Jurkat, Clone E6-1 (cell line): ENCODE results near the gene SPNS3.
A peak's percentile ranks its signal among the peaks of the same experiment; 100 is the strongest.

Source experiments
- DNase-seq: peaks from one replicate; pipeline ENCODE4 v3.0.0-alpha.2; 2011; ENCODE audit warnings: low read depth, low spot score
- H3K4me3 ChIP-seq: 2 replicates; pipeline ENCODE4 v1.5.1; 2011; ENCODE audit warnings: mild to moderate bottlenecking, low read length, control low read depth, moderate library complexity

Gene SPNS3

DNA sequence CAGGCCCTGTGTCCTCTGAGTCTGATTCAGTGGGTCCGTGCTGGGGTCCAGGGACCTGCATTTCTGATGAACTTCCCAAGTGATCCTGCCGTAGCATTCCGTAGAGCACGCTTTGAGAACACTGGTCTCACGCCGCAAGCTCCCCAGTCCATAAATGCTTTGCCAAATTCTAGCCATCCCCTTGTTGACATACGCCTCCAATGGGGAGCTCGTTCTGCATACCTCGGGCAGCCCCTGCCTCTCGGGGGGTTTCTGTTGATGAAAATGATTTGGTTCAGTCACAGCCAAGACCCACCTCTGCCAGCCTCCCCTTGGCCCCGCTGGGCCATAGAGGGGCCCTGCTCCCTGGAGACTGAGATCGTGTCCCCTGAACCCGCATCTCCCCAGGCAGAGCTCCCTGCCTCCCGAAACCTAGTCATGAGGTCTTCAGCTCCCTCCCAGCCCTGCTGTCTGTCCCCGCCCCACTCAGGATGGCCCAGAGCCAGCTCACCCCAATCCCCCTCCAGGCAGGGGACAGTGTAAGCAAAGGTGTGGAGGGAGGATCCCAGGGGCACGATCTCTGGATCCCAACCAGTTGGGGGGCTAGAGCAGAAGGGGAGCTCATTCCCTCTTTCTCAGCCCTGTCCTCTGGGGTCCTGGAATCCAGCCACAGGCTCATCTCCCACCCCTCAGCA, 48.7 kb downstream of the SPNS3 start:
- DNase-seq, result no peak
- H3K4me3 ChIP-seq, result no peak overlapping the region

DNA sequence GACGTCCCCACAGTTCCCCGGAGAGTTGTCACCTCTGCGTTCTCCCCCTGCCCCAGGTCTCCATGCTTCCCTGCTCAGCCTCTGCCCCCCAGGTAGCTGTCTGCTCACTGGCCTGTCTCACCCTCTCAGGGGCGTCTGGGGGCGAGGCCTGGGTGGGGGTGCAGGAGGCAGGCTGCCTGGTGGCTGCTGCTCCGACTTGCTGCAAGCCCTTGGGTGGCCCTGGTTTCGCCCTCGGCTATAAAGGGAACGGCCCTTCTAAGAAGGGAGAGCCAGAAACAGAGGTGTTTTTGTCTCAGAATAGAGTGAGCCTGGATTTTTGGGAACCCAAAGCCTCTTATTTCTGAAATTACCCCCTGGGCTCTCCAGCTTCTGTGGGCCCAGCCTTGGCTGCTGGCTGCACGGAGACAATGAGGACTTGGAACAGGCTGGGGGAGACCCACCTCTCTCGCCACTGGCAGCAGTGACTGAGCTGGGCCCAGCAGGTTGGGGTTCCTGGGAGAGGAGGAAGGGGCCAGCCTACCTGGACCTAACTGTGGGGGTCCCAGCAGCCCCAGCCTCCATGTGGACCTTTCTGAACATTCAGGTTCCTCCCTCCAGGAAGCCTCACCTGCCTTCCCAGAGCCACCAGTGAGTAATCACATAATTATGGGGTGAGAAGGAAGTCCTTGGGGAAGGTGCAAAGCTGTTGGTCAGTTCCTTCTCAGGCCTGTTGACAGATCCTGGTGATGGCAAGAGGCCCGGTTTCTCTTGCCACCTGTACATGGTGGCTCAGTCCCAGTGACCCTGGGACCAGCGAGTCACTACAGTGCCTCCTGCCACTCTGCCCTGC, 49.5 kb downstream of the SPNS3 start:
- no peak overlapping the region for H3K4me3 ChIP-seq
- DNase-seq, result no peak

DNA sequence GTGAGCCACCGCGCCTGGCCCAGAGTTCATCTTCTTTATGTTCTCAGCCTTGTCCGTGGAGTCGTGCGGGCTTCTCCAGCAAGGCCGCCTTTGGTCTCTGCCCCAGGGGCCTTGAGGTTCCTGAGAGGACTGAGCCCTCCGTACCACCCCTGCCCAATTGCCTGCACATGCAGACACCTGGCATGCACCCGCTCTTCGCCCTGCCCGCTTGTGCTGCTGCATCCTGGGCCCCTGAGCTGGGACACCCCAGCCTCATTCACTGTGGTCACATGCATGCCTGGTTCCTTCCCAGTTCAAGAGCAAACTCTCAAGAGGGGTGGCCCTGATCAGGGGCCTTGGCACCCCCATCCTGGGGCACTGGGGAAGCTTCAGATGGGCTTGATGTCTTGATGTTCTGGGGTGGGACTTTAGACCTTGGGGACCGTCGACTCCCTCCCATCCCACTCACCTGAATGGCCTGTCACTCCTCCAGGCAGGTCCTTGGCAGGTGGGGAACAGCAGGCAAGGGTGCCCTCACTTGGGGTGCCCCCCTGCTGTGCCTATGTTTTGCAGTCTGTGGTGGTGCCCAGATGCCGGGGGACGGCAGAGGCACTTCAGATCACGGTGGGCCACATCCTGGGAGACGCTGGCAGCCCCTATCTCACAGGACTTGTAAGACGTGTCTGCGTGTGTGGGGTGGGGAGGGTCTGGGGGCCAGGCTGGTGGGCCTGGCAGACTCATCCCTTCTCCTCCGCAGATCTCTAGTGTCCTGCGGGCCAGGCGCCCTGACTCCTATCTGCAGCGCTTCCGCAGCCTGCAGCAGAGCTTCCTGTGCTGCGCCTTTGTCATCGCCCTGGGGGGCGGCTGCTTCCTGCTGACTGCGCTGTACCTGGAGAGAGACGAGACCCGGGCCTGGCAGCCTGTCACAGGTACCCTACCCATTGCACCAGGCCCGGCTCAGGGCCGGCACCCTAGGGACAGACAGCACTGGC, 52.2 kb downstream of the SPNS3 start:
- DNase-seq, result no peak
- H3K4me3 ChIP-seq, result no peak overlapping the region

DNA sequence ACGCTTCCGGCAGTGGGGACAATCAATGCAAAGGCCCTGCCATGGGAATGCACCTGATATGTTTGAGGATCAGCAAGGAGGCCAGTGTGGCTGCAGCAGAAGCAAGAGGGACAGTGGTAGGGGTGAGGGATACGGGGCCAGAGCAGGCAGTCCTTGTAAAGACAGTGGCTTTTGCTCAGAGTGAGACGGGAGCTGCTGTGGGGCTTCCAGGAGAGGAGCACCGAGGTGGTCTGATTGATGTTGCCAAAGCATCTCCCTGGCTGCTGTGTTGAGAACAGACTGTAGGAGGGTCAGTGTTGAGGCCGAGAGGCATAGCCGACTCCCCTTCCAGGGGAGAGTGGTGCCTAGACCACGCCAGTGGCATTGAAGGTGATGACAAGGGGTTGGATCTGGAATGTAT, 53.6 kb downstream of the SPNS3 start:
- no peak for DNase-seq
- no peak overlapping the region for H3K4me3 ChIP-seq

DNA sequence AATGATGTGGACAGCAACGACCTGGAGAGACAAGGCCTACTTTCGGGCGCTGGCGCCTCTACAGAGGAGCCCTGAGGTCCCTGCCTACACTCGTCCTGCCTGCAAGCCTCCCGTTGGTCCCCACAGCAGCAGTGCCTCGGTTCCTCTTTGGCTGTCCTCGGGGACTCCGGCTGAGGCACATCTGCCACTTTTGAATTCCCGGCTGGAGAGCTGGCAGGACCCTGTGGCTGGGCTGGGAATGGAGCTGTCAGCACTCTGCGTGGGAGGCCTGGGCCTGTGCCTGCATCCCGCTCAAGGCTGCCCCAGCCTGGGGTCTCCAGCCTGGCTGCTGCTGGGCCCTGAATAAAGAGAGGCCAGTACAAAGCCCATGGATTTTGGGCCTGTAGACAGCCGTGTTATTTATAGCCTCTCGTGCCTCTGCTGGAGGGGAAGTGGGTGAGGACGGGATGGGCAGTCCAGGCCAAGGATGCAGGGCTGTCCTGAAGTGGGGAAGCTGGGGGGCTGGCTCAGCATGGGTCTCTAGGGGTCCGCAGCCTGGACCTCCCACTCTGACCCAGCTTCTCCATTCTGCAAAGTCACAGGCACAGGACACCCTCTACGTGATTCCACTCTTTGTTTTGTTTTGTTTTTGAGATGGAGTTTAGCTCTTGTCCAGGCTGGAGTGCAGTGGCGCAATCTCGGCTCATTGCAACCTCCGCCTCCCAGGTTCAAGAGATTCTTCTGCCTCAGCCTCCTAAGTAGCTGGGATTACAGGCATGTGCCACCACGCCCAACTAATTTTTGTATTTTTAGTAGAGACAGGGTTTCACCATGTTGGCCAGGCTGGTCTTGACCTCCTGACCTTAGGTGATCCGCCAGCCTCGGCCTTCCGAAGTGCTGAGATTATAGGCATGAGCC, 54.3 kb downstream of the SPNS3 start:
- no peak overlapping the region for H3K4me3 ChIP-seq
- no peak for DNase-seq

DNA sequence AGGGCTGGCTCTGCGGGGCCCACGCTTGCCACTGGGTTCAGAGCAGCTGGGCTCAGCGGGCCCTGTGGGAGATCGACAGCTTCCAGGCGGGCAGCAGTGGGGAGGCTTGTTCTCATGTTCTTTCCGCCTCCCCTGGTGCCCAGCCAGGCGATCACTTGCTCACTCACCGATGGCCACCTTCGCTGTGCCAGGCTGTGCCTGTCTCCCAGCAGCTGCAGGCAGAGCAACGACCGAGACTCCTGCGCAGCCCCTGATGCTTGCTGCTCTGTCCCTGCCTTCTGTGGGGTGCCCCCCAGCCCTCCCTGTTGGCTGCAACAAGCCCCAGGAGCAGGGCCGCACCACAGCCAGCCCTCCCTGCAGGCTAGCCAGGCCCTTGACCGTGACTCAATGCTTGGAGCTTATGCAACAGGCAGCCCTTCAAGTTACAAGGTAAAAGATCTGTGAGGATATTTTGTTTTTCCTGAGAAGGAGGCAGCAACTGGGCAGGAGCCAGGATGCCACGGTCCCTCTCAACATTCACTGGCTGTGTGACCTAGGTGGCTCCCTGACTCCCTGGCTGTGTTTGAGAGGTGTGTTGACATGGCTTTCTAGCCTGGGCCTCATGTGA, 55.4 kb downstream of the SPNS3 start:
- H3K4me3 ChIP-seq, result no peak overlapping the region
- no peak for DNase-seq

DNA sequence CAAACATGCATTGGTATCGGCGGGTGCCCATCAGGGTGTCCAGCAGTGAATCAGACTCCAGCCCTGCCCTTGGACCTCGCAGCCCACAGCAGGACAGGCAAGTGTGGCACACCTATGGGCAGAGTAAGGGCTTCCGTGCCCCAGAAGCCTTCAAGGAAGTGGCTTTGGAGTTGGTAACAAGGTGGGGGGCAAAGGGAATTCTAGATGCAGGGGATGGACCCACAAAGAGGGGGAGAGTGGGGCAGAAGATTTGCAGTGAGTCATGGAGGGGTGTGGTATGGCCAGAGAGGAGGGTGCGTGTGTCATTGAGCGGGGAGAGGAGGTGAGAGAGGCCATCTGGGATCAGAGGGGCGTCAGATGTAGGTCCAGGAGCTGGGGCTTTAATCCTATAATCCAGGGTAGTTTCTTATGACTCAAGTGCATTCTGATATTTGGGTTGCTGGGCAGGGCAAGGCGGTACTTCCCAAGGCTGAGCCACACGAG, 56.4 kb downstream of the SPNS3 start:
- DNase-seq, result no peak

DNA sequence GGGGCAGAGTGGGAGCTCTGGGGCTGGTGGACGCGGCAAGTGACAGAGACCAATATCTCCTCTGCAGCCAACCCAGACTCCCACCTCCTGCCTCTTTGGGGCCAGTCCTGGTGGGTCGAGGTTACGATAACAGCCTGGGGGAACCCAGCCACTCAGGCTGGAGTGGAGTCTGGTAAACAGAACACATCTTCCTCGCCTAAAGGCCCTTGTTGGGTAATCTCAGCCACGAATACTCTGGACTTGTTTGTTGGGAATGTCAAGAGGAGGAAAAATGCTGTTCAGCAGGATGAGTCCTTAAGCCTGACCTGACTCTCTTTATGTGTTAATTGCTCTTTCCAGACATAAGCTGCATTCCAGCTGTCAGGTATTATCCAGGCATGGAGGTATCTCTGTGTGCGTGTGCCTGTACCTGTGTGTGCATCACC, 56.9 kb downstream of the SPNS3 start:
- no peak overlapping the region for H3K4me3 ChIP-seq
- no peak for DNase-seq

More for the DNA sequence above, 56.4 kb downstream of the SPNS3 start:
- no peak overlapping the region for H3K4me3 ChIP-seq

DNA sequence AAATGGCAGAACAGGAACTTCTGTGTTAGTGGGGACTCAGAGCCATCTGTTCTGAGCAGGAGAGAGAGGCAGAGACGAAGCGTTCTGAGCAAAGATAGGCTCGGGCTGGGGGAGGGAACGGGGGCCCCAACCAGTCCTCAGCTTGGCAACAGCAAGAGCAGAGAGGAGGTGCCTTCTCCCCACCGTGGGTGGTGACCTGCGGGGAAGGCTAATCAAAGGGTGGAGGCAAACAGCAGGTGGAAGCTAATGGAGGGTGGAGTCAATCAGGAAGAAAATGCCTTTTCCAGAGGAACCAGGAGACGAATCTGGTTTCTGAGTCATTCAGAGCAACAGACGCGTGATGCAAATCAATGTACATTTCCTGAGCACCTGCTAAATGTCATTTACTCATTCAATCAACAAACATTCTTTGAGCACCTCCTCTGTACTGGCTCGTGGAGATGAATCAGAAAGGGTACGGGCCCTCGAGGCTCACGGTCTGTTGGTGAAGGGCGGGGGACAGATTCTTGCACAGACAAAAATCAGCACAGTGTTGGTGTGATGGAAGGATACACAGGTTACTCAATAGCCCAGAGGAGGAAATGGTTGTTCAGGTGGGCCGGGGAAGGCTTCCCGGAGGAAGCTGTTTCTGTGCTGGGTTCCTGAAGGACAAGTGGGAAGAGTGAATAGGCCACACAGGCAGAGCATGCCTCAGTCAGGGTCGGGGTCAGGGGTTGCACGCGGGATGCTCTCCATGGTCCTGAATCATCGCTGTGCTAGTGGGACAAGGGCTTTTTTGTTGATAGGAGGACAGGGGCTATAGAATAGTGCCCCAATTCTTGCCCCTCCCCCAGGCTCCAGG, 59.2 kb downstream of the SPNS3 start:
- no peak overlapping the region for H3K4me3 ChIP-seq
- peak; percentile 39 for DNase-seq

DNA sequence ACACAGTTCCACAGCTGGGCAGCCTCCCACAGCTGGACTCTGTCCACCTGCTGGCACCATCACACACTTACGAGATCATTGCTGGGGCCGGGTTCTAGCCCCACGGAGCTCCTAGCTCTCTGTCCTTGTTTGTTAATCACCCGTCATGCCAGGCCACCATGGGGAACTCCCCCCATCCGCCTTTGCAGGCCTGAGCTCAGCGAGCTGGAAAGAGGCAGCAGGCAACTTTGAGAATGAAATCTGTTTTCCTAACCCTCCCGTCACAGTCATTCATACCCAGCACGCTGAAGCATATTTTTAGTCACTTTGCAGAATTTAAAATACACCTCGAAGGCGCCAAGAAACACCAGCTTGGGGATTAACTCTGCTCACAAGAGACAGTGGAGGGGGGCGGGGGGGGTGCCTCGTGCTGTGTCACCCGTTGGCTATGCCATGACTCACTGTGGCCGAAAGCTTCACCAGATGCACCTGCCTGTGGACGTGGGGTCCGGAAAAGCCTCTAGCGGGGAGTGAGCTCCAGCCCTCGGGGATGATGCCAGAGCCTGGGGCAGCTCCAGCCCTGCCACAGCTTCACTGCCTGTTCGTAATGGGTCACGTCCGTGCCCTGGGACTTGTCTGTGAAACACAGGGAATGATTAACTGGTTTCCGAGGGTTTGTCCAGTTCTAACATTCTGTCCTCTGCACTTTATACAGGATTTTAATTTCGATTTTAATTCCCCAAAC, 63.5 kb downstream of the SPNS3 start:
- no peak overlapping the region for H3K4me3 ChIP-seq
- DNase-seq, result no peak

DNA sequence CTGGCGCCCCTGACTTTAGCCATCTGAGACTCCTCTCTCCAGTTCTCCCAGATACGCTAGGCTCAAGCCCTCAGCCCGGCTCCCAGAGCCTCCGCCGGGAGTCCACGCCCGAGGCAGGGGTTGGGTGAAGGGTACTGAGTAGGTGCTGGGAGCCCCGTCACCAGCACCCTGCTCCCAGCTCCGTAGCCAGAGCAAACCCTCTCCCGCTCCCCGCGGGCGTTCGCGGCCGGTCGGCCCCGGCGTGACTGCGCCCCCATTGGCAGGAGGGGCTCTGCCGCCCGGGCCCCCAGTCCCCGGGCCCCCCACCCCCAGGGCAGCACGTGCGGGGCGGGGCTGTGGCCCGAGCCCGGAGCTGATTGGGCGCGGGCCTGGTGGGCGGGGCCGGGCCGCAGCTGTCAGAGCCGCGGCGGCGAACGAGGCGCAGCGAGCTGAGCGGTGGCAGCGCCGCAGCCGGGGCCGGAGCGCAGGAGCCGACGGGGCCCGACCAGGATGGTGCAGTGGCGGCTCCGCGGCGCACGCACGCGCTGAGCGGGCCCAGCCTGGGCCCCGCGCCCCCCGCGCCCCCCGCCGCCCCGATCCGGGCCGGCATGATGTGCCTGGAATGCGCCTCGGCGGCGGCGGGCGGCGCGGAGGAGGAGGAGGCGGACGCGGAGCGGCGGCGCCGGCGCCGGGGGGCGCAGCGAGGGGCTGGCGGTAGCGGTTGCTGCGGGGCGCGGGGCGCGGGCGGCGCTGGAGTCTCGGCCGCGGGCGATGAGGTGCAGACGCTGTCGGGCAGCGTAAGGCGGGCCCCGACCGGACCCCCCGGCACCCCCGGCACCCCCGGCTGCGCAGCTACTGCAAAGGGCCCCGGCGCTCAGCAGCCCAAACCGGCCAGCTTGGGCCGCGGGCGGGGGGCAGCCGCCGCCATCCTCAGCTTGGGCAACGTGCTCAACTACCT, 65.0 kb downstream of the SPNS3 start, which contains the start of gene SPNS2:
Gene SPNS2, plus strand, starts transcription at position 421 of the 937 bp plus-strand sequence. Its CDS starts 167 bp downstream, at position 588.
- peak; percentile 33 for DNase-seq

DNA sequence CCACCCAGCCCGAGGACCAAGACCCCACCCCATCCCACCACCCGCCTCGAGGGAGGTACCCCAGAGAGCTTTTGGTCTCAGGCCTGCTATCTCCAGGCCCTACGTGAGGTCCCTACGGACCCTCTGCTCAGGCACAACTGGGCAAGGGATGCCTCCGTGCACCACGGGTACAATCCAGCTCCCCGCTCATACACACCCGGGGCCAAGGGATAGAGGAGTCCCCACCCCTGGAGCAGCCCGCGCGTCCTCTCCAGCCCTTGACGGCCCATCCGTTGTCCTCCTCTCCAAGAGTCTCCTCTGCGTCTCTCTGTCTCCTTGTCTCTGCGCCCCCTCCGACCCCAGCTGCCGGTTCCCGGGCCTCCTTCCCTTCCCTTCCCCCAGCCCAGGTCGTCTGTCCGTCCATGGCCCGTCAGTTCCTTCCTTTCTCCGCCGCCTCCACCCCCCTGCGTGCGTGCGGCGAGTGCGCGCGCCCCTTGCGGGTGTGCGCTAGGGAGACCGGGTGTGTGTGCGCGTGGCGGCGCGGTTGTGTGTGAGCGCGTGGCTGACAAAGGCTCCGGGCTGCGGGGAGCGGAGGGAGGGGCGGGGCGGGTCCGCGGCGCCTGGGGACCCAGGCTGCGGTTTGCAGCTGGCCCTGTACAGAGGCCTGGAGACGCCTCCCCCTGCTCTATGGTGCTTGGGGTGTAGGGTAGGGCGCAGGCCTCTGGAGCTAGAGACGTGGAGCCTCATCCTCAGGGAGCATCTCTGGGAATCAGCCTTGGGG, 65.9 kb downstream of the SPNS3 start:
- DNase-seq, result no peak
- peak overlapping the region; percentile 53 for H3K4me3 ChIP-seq

More for the DNA sequence above, 65.0 kb downstream of the SPNS3 start, which contains the start of gene SPNS2:
- peak within 1 kb of the TSS; percentile 53 for H3K4me3 ChIP-seq

DNA sequence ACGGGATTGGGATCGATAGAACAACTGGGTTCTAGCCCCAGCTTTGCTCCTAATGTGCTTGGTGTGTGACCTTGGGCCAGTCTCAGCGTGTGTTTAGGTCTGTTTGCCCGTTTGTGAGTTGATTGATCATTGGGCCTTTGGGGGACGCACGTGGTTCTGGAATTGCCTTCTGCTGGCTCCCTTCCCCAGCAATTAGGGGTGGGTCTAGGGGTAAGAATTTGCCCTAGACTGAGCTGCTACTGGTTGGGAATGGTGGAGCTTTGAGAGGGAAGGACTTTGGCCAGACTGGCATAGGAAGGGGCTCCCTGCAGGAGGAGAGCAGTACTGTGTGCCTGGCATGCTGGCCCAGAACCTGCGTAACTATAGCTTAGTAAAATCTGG, 66.4 kb downstream of the SPNS3 start:
- H3K4me3 ChIP-seq, result peak overlapping the region; percentile 53
- DNase-seq, result no peak

DNA sequence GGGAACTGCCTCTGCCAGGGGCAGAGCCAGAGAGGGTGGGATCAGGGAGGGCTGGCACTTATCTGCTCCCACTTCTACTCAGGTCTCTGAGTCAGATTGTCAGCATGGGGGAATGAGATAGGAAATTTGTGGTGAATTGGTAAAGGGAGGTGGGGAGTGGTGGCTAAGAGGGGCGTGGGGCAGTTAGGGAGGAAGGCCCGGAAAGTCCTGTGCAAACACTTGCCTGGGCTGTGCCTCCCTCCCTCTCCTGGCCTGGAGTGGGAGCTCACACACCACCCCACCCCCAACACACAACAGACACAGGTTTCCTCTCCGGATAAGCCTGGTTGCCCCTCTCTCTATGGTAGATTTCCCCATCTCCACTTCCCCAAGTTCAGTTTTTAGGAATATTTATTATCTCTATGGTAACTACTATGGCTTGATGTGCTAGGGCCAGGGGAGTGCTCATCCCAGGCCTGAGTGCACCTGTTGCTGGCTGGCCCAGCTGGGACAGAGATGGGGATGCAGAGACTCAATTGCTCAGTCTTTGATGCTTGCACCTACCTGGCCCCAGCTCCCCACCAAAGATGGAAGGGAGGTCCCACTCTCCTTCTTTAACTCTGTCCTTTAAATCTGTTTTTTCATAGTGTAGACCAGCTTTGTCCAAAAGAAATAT, 67.7 kb downstream of the SPNS3 start:
- no peak overlapping the region for H3K4me3 ChIP-seq
- no peak for DNase-seq
